GM21390 (cell line): ENCODE data around the gene NFIX.
"Not testable (repeated sequence)": the region's sequence is repeated elsewhere in the genome, so short reads cannot be mapped to it uniquely, and the experiment has no call there.

Source experiments
- ATAC-seq: cut with Tn5 transposase; IDR thresholded peaks from one replicate; pipeline ENCODE4 v1.9.1; 2021; ENCODE audit not compliant: unreplicated experiment

The NFIX gene

DNA sequence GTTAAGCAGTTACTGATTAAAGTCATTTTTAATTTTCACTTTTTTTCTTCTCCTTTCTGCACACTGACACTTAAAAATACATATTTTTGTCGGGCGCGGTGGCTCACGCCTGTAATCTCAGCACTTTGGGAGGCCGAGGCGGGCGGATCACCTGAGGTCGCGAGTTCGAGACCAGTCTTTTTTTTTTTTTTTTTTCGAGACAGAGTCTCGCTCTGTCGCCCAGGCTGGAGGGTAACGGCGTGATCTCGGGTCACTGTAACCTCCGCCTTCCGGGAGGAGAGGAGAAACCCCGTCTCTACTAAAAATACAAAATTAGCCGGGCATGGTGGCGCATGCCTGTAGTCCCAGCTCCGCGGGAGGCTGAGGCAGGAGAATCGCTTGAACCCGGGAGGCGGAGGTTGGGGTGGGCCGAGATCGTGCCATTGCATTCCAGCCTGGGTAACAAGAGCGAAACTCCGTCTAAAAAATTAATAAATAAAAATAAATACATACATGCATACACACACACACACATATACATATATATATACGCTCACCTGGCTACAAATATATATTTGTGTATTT lies 37.8 kb upstream of the NFIX start:
- not testable (repeated sequence) for ATAC-seq

DNA sequence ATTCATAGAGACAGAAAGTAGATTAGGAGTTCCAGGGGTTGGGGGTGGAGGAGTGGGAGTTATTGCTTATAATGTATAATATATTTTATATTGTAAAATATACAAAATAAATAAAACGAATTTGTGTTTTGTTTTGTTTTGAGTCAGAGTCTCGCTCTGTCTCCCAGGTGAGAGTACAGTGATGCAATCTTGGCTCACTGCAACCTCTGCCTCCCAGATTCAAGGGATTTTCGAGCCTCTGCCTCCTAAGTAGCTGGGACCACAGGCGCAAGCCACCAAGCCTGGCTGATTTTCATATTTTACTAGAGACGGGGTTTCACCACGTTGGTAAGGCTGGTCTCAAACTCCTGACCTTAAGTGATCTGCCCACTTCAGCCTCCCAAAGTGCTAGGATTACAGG lies 35.8 kb upstream of the NFIX start:
- ATAC-seq = no peak

- ATAC-seq = no peak
These were observed 30.1 kb upstream of the NFIX start for GRCh38 chr19:12965017-12965811.

DNA sequence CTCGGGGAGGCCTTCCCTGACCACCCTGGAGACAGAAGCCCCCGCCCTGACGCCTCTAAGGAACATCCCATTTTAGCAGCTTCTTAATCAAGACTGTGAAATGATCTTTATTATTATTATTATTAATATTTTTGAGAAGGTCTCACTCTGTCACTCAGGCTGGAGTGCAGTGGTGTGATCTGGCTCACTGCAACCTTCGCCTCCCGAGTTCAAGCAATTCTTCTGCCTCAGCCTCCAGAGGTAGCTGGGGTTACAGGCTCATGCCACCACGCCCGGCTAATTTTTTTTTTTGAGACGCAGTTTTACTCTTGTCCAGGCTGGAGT lies 29.5 kb upstream of the NFIX start:
- ATAC-seq = no peak

GRCh38 chr19:12967907-12968306 lies 27.4 kb upstream of the NFIX start:
- no peak for ATAC-seq

DNA sequence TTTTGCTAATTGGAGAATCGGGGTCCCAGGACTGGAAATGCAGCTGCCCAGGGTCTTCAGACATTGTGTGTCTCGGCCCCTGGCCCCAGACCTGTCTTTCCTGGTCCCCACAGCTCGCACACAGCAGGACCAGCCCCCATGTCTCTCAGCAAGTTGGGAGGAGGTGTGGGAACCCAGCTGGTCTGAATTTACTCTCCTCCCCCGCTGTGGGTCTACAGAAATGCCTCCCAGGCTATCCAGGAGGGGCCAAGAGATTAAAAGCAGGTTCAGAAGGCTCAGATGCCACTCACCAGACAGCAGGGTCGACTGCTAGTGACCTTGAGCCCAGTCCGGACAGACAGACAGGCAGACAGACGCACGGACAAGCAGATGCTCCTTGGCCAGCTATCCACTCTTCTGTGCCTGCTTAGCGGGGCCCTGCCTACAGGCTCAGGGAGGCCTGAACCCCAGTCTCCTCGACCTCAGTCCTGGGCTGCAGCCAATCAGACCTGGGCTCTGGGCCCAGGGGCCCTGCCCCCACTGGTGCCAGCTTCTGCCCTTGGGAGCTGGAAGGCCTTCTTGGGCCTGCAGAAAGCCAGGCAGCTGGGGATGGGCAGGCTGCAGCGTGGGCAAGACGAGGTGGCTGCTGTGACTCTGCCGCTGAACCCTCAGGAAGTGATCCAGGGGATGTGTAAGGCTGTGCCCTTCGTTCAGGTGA lies 25.8 kb upstream of the NFIX start, which contains the start of gene DAND5:
DAND5 (plus strand) TSS at position 285 of the 697 bp plus-strand sequence; CDS start at position 370, 85 bp downstream.
- ATAC-seq = no peak

DNA sequence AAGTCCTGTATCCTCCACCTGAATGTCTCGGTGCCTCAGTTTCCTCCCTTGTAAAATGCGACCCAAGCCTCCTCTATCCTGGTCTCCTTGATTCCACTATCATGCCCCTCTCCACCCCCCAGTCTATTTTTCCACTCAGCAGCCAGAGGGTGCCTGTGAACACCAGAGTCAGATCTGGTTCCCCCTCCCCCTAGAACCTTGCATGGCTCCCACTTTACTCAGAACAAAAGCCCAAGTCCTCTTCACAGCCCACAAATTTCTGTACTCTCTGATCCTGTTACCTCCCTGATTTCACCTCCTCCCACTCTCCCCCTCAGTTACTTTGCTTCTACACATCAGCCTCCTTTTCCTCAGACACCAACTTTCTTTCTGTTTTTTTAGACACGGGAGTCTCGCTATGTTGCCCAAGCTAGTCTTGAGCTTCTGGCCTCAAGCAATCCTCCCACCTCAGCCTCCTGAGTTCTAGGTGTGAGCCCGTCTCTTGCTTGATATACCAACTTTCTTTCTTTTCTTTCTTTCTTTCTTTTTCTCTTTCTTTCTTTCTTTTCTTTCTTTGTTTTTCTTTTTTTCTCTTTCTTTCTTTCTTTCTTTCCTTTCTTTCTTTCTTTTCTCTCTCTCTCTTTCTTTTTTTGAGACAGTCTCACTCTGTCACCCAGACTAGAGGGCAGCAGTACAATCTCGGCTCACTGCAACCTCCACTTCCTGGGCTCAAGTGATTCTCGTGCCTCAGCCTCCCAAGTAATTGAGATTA lies 25.0 kb upstream of the NFIX start:
- no peak for ATAC-seq

DNA sequence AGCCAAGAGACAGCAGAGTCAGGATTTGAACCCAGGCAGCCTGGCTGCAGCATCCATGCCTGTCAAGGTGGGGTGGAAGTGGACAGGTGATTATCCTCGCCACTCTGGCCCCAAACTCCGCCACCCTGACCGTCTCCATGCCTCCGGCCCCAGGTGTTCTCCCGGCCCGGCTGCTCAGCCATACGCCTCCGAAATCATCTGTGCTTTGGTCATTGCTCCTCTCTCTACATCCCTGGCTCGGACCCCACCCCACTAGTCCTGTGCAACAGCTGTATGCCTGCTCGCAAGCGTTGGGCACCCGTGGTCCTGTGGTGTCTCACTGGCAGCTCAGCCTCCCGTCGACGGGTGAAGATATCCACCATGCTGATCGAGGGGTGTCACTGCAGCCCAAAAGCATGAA lies 22.0 kb upstream of the NFIX start:
- no peak for ATAC-seq

DNA sequence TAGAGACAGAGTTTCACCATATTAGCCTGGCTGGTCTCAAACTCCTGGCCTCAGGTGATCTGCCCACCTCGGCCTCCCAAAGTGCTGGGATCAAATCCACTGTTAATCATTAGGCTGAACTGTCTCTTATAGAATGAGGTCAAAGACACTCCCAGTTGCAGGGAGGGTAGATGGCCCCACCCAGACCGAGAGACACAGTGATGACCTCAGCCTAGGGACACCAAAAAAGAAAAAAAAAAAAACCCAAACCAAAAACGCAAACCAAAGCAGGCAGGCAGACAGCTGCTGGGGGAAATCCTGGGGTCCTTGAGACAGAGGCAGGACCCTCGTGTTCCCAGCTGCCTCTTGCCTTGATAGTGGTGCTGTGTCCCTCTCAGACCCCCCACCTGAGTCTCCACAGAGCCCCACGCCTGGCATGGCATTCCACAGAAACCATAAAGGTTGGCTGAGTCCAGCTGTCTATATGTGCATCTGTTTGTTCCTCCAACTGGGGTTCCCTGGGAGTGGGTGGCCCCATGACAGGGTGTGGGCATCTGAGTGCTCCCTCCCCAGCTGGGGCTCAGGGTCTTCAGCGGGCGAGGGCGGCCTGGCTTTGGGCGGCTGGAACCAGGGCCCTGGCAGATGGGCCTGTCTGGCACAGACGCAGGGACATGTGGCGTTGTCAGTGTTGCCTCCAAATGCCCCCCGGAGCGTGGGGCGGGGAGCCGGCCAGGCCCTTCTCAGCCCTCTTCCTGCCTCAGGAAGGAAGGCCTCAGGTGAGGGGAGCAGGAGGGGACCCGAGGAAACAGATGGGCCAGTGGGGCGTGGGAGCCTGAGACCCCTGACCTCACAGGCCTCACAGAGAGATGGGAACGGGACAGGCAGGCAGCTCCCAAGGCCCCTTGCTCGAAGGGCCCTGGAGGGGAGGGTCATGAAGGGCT lies 20.7 kb upstream of the NFIX start:
- no peak for ATAC-seq

GRCh38 chr19:12975221-12975741 lies 20.0 kb upstream of the NFIX start:
- ATAC-seq = no peak

- not testable (repeated sequence) for ATAC-seq
These were observed 19.2 kb upstream of the NFIX start for GRCh38 chr19:12976109-12976508.

DNA sequence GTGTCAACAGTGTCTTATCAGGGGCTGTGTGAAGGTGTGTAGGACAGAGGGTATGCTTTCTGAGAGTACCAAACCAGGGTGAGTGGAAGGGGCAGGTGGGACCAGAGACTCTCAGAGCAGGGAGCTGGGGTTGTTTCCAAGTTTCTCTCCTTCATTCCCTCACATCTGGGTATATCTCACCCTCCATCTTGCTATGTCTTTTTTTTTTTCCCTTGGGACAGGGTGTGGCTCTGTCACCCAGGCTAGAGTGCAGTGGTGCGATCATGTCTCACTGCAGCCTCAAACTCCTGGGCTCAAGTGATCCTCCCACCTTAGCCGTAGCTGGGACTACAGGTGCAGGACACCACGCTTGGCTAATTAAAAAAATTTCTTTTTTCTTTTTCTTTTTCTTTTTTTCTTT lies 15.3 kb upstream of the NFIX start:
- no peak for ATAC-seq

DNA sequence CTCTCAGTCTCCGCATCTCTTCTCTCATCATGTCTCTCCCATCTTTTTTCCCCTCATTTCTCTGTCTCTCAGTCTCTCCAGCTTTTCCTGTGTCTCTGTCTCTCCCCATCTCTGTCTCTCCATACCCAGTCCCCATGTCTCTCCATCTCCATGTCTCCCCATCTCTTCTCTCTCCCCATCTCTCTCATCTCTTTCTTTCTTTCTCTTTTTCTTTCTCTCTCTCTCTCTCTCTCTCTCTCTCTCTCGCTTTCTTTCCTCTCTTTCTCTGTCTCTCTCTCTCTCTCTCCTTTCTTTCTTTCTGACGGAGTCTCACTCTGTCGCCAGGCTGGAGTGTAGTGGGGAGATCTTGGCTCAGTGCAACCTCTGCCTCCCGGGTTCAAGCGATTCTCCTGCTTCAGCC lies 12.6 kb upstream of the NFIX start:
- ATAC-seq = no peak

DNA sequence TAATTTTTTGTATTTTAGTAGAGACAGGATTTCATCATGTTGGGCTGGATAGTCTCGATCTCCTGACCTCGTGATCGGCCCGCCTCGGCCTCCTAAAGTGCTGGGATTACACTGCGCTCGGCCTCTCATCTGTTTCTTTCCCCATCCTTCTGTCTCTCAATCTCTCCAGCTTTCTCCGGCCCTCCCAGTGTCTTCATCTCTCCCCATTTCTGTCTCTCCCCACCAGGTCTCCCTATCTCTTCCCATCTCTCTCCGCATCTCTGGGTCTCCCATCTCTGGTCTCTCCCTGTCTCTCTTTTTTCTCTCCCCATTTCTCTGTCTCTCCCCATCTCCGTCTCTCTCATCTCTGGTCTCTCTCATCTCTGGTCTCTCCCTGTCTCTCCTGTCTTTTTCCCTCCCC lies 12.2 kb upstream of the NFIX start:
- ATAC-seq = no peak

DNA sequence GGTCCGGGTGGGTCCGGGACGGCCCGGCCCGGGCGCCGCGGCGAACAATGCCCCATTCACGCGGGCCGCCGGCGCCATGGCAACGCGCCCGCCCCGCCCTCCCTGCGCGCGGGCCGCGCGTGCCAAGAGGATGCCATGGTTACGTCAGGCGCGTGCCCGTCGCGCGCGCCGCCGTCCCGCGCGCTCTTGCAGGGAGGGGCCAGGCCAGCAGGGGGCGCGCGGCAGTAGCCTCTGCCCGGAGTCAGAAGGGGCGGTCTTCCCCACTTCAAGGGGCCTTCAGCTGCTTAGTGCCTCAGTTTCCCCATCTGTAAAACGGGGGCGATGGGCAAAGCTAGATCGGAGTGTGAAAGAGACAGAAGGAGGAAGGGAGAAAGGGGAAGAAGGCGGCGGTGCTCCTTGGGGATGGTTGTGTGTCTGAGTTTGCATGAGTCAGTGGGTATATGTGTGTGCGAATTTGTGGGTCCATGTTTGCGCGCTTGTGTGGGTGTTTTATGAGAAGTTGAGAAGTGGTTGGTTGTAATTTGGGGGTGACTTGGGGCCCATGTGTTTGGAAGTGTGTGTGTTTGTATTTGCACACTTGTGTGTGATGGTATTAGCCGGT lies 11.6 kb upstream of the NFIX start:
- ATAC-seq = no peak

- no peak for ATAC-seq
These were observed 11.1 kb upstream of the NFIX start for GRCh38 chr19:12984143-12984627.

GRCh38 chr19:12984683-12985048 lies 10.6 kb upstream of the NFIX start:
- ATAC-seq = no peak

DNA sequence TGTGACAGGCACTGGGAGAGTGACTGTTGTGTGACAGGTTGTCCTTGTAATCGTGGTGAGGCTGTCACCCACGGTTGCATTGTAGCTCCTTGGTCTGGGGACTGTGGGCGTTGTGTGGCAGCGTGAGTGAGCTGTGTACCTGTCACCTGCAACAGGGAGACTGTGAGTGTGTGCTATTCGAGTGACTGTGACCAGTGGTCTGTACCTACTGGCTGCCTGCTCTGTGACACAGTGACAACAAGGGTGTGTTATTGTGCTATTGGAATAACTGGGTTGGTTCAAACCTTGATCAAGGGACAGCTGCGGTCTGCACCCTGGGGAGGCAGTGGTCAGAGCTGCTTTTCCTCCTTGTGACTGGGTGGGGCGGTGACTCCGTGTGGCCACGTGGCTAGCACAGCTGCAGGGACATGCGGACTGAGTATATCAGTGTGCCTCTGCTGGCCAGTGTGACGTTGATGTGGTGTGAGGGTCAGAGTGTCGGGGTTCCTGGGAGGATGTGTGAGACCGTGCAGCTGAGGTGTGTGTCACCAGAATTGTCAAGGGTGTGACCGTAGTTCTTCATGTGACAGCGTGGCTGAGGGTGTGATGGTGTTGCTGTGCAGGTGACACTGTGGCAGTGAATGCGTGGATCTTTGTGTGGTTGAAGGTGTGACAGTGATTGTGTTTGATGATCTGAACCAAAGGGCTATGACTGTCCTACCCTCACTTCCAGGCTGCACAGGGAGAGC lies 10.1 kb upstream of the NFIX start:
- no peak for ATAC-seq

- no peak for ATAC-seq
These were observed 8.5 kb upstream of the NFIX start for GRCh38 chr19:12986726-12987125.
